ENCODE measurements around the gene RNU6-8. TPM values are rescaled to one million over a fixed set of nuclear protein-coding genes. Genes with fewer than 3 reads are reported as not detected.
A peak's percentile ranks its signal among the peaks of the same experiment; 100 is the strongest.

Gene RNU6-8
- polyA plus RNA-seq, 1 of the 3 experiments (the other 2 are of a cell fraction), result not detected

DNA sequence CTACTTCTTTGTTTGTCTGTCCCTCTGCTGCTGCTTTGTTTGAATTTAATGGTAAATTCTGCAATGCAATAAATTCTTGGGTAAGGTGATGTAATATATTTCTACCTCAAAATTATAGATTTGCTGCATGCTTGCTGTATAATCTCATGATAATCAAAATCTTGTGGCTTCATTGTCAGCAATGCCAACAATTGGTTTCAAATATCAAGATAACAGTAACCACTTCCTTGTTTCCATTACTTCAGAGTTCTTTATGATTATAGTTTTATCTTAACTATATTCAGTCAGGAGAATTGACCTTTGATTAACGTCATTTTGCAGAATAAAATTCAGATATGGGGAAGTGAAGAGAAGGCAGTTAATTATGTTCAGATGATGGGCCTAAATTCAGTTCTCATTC lies 30.2 kb upstream of the RNU6-8 start:
- Histone ChIP-seq H3K9me2 (no peaks in the 10 kb centered on the region), H3K36me3 (replicated peaks in 1 of 2; ENCODE audit: control insufficient read depth in 1 of 2, insufficient read depth in 2 of 2, low read length in 1 of 2) (no peaks in the 10 kb centered on the region), H2AFZ (ENCODE audit: low read depth) (no peak overlapping the region), H3K79me2 (ENCODE audit: insufficient read depth) (no peaks in the 10 kb centered on the region), H3K4me3 (ENCODE audit: low read depth in 2 of 2, low read length in 1 of 2) (no peak overlapping the region), H3K27me3 (ENCODE audit: insufficient read depth) (no peaks in the 10 kb centered on the region), H3K9me3 (no peaks in the 10 kb centered on the region), H4K20me1 (ENCODE audit: insufficient read depth) (no peaks in the 10 kb centered on the region), H3K27ac (ENCODE audit: low read depth in 2 of 2, low read length in 1 of 2) (no peak overlapping the region), H3K4me1 (ENCODE audit: control insufficient read depth in 1 of 2, insufficient read depth in 2 of 2, low read depth in 1 of 2, low read length in 1 of 2) (peaks cover 6 to 16% of the 10 kb centered on the region in 2 experiments), H3K4me2 (no peak overlapping the region), H3K9ac (no peak overlapping the region), H3F3A (replicated peaks; ENCODE audit: insufficient read depth) (peaks cover 7% of the 10 kb centered on the region)
- DNase-seq, result no peak
- no peak for TF ChIP-seq TAF1 (IDR thresholded peaks at IDR 0.05; ENCODE audit: borderline replicate concordance, low read depth, low read length)
- TF ChIP-seq NRF1 (IDR thresholded peaks at IDR 0.05; ENCODE audit: low read depth, low read length), result no peak
- peak; percentile 47; the same call in 1 of the 2 replicates for TF ChIP-seq NFIC (IDR thresholded peaks at IDR 0.05; ENCODE audit: borderline replicate concordance)
- TF ChIP-seq PBX3 (IDR thresholded peaks at IDR 0.05), result peak; percentile 55; the same call in 1 of the 2 replicates
- peak; percentile 62 for TF ChIP-seq TCF12 (IDR thresholded peaks at IDR 0.05)
- TF ChIP-seq JUND (IDR thresholded peaks at IDR 0.05), result peak; percentile 39; the same call in 1 of the 2 replicates
- peak in 1 of 2 experiments; percentile 54; a peak in 1 of 4 replicates for TF ChIP-seq EP300 (IDR thresholded peaks at IDR 0.05; ENCODE audit: borderline replicate concordance in 1 of 2, low read depth in 1 of 2, low read length in 1 of 2)
- no peak for TF ChIP-seq IRF3 (IDR thresholded peaks at IDR 0.05; ENCODE audit: low read depth, low read length)
- TF ChIP-seq RFX5 (IDR thresholded peaks at IDR 0.05; ENCODE audit: low read length), result no peak
- ChIA-PET POLR2A (no interaction called here), CTCF (interaction anchor here (0.8 to 1.4 kb wide), 4 partner anchors 18 to 21 kb away, joined by 3 to 9 read pairs (median 6); no protein-coding TSS in a partner anchor)
- 58% methylated on average over 1 of the region's 1 CpG for WGBS (ENCODE audit: low lambda C conversion rate)

- no peak for DNase-seq
- no peaks in the 10 kb centered on the region for H3K79me2 ChIP-seq (ENCODE audit: insufficient read depth)
- H3F3A ChIP-seq (replicated peaks; ENCODE audit: insufficient read depth), result peaks cover 7% of the 10 kb centered on the region
- no peak overlapping the region for H3K4me3 ChIP-seq (ENCODE audit: low read depth in 2 of 2, low read length in 1 of 2)
- H3K9me2 ChIP-seq, result no peaks in the 10 kb centered on the region
- no peaks in the 10 kb centered on the region for H3K9me3 ChIP-seq
- no peaks in the 10 kb centered on the region for H3K36me3 ChIP-seq (replicated peaks in 1 of 2; ENCODE audit: control insufficient read depth in 1 of 2, insufficient read depth in 2 of 2, low read length in 1 of 2)
- WGBS (ENCODE audit: low lambda C conversion rate), result 73% methylated on average over 1 of the region's 1 CpG
- no peak overlapping the region for H2AFZ ChIP-seq (ENCODE audit: low read depth)
- H3K4me2 ChIP-seq, result no peak overlapping the region
- no peak overlapping the region for H3K27ac ChIP-seq (ENCODE audit: low read depth in 2 of 2, low read length in 1 of 2)
- no peak overlapping the region for H3K9ac ChIP-seq
- H4K20me1 ChIP-seq (ENCODE audit: insufficient read depth), result no peaks in the 10 kb centered on the region
- ChIA-PET CTCF (interaction anchor here (0.8 to 1.4 kb wide), 5 partner anchors 11 to 22 kb away, joined by 3 to 9 read pairs (median 3); no protein-coding TSS in a partner anchor), POLR2A (no interaction called here)
- H3K27me3 ChIP-seq (ENCODE audit: insufficient read depth), result no peaks in the 10 kb centered on the region
- peaks cover 6 to 16% of the 10 kb centered on the region in 2 experiments for H3K4me1 ChIP-seq (ENCODE audit: control insufficient read depth in 1 of 2, insufficient read depth in 2 of 2, low read depth in 1 of 2, low read length in 1 of 2)
- TF ChIP-seq FOSL2 (IDR thresholded peaks at IDR 0.05; ENCODE audit: borderline replicate concordance, low read depth) (no peak), RFX5 (IDR thresholded peaks at IDR 0.05; ENCODE audit: low read length) (no peak), RCOR1 (IDR thresholded peaks at IDR 0.05; ENCODE audit: low read length) (no peak), NFIC (IDR thresholded peaks at IDR 0.05; ENCODE audit: borderline replicate concordance) (no peak), ELF1 (IDR thresholded peaks at IDR 0.05) (no peak), MEF2A (IDR thresholded peaks at IDR 0.05; ENCODE audit: borderline replicate concordance, low read depth) (no peak), CTCF (IDR thresholded peaks at IDR 0.05) (no peak), NRF1 (IDR thresholded peaks at IDR 0.05; ENCODE audit: low read depth, low read length) (no peak), POLR2AphosphoS5 (IDR thresholded peaks at IDR 0.05; ENCODE audit: low read depth, low read length) (no peak), YY1 (IDR thresholded peaks at IDR 0.05; ENCODE audit: low read depth) (no peak), EP300 (IDR thresholded peaks at IDR 0.05; ENCODE audit: borderline replicate concordance in 1 of 2, low read depth in 1 of 2, low read length in 1 of 2) (no peak)
- TF ChIP-seq, protein P1, sequence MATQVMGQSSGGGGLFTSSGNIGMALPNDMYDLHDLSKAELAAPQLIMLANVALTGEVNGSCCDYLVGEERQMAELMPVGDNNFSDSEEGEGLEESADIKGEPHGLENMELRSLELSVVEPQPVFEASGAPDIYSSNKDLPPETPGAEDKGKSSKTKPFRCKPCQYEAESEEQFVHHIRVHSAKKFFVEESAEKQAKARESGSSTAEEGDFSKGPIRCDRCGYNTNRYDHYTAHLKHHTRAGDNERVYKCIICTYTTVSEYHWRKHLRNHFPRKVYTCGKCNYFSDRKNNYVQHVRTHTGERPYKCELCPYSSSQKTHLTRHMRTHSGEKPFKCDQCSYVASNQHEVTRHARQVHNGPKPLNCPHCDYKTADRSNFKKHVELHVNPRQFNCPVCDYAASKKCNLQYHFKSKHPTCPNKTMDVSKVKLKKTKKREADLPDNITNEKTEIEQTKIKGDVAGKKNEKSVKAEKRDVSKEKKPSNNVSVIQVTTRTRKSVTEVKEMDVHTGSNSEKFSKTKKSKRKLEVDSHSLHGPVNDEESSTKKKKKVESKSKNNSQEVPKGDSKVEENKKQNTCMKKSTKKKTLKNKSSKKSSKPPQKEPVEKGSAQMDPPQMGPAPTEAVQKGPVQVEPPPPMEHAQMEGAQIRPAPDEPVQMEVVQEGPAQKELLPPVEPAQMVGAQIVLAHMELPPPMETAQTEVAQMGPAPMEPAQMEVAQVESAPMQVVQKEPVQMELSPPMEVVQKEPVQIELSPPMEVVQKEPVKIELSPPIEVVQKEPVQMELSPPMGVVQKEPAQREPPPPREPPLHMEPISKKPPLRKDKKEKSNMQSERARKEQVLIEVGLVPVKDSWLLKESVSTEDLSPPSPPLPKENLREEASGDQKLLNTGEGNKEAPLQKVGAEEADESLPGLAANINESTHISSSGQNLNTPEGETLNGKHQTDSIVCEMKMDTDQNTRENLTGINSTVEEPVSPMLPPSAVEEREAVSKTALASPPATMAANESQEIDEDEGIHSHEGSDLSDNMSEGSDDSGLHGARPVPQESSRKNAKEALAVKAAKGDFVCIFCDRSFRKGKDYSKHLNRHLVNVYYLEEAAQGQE (IDR thresholded peaks at IDR 0.05; ENCODE audit: low read depth, low read length), result no peak
- TF ChIP-seq, protein P2, sequence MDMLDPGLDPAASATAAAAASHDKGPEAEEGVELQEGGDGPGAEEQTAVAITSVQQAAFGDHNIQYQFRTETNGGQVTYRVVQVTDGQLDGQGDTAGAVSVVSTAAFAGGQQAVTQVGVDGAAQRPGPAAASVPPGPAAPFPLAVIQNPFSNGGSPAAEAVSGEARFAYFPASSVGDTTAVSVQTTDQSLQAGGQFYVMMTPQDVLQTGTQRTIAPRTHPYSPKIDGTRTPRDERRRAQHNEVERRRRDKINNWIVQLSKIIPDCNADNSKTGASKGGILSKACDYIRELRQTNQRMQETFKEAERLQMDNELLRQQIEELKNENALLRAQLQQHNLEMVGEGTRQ (IDR thresholded peaks at IDR 0.05; ENCODE audit: borderline replicate concordance, low read depth, low read length), result no peak
Measured at GRCh38 chr14:32232481-32232880, 29.4 kb upstream of the RNU6-8 start.
